BE2C (cell line): ENCODE measurements around the gene NFKBIL1.

Source experiments
- DNase-seq: peaks from one replicate; pipeline ENCODE4 v3.0.0-alpha.2; 2020
- H3K27me3 ChIP-seq: fragments of 250-450 bp; sonication (Bioruptor Pico); 2 replicates; pipeline ENCODE4 v1.5.1; 2020; ENCODE audit warnings: mild to moderate bottlenecking
- H3K36me3 ChIP-seq: fragments of 250-450 bp; sonication (Bioruptor Pico); 2 replicates; pipeline ENCODE4 v1.5.1; 2020; ENCODE audit warnings: mild to moderate bottlenecking
- H3K4me1 ChIP-seq: fragments of 250-450 bp; sonication (Bioruptor Pico); 2 replicates; pipeline ENCODE4 v1.5.1; 2020
- H3K4me3 ChIP-seq: 2 replicates; pipeline ENCODE4 v1.5.1; 2011; ENCODE audit warnings: low read depth, low read length
- H3K9me3 ChIP-seq: fragments of 250-450 bp; sonication (Bioruptor Pico); 2 replicates; pipeline ENCODE4 v1.5.1; 2020
- CTCF ChIP-seq: IDR thresholded peaks from 2 replicates; pipeline ENCODE4 v1.5.1; 2012; ENCODE audit warnings: mild to moderate bottlenecking, low read depth, low read length

The NFKBIL1 gene

GRCh38 chr6:31513456-31514165, 33.8 kb upstream of the NFKBIL1 start:
- H3K4me3 ChIP-seq: no peak overlapping the region
- H3K27me3 ChIP-seq: peaks cover 46% of the 10 kb centered on the region
- no peak for DNase-seq
- no peaks in the 10 kb centered on the region for H3K4me1 ChIP-seq
- TF ChIP-seq CTCF: no peak
- H3K36me3 ChIP-seq: no peaks in the 10 kb centered on the region
- no peaks in the 10 kb centered on the region for H3K9me3 ChIP-seq

GRCh38 chr6:31521835-31522234, 25.6 kb upstream of the NFKBIL1 start:
- no peaks in the 10 kb centered on the region for H3K9me3 ChIP-seq
- no peak for TF ChIP-seq CTCF
- DNase-seq: no peak
- H3K27me3 ChIP-seq: peaks cover 37% of the 10 kb centered on the region
- H3K36me3 ChIP-seq: no peaks in the 10 kb centered on the region
- peaks cover 7% of the 10 kb centered on the region; the same call in 1 of the 2 replicates for H3K4me1 ChIP-seq
- no peak overlapping the region for H3K4me3 ChIP-seq

- H3K4me1 ChIP-seq: peaks cover 7% of the 10 kb centered on the region; the same call in 1 of the 2 replicates
- DNase-seq: no peak
- H3K27me3 ChIP-seq: peaks cover 8% of the 10 kb centered on the region
- no peak overlapping the region for H3K4me3 ChIP-seq
- no peak for TF ChIP-seq CTCF
- H3K36me3 ChIP-seq: peaks cover 9% of the 10 kb centered on the region
- H3K9me3 ChIP-seq: no peaks in the 10 kb centered on the region
Measured at GRCh38 chr6:31525553-31525931, 21.9 kb upstream of the NFKBIL1 start.

GRCh38 chr6:31525932-31526591, 21.3 kb upstream of the NFKBIL1 start:
- H3K4me1 ChIP-seq: peaks cover 7% of the 10 kb centered on the region; the same call in 1 of the 2 replicates
- H3K4me3 ChIP-seq: no peak overlapping the region
- no peak for DNase-seq
- H3K27me3 ChIP-seq: peaks cover 4% of the 10 kb centered on the region; the same call in 1 of the 2 replicates
- TF ChIP-seq CTCF: no peak
- H3K9me3 ChIP-seq: no peaks in the 10 kb centered on the region
- peaks cover 14% of the 10 kb centered on the region for H3K36me3 ChIP-seq

- H3K9me3 ChIP-seq: no peaks in the 10 kb centered on the region
- H3K27me3 ChIP-seq: no peaks in the 10 kb centered on the region
- peaks cover 7% of the 10 kb centered on the region; the same call in 1 of the 2 replicates for H3K4me1 ChIP-seq
- H3K36me3 ChIP-seq: peaks cover 35% of the 10 kb centered on the region
- DNase-seq: no peak
- TF ChIP-seq CTCF: no peak
- H3K4me3 ChIP-seq: no peak overlapping the region
Measured at GRCh38 chr6:31528307-31528777, 19.1 kb upstream of the NFKBIL1 start.

GRCh38 chr6:31528821-31529328, 18.5 kb upstream of the NFKBIL1 start, which contains the start of gene MCCD1:
MCCD1 (plus strand) TSS chr6:31528962; CDS start chr6:31529015, 53 bp downstream.
- no peak for TF ChIP-seq CTCF
- Histone ChIP-seq H3K4me1 (peaks cover 7% of the 10 kb centered on the region; the same call in 1 of the 2 replicates), H3K27me3 (no peaks in the 10 kb centered on the region), H3K36me3 (peaks cover 41% of the 10 kb centered on the region), H3K4me3 (no peak within 1 kb of the TSS), H3K9me3 (no peaks in the 10 kb centered on the region)
- DNase-seq: no peak
